ENCODE measurements around the gene SYT9. TPM values are rescaled to one million over a fixed set of nuclear protein-coding genes. Genes with fewer than 3 reads are reported as not detected.

Gene SYT9
- total and polyA plus RNA-seq, 12 donors, result 0.01 to 0.66 (median 0.32) TPM; not detected in 3

DNA sequence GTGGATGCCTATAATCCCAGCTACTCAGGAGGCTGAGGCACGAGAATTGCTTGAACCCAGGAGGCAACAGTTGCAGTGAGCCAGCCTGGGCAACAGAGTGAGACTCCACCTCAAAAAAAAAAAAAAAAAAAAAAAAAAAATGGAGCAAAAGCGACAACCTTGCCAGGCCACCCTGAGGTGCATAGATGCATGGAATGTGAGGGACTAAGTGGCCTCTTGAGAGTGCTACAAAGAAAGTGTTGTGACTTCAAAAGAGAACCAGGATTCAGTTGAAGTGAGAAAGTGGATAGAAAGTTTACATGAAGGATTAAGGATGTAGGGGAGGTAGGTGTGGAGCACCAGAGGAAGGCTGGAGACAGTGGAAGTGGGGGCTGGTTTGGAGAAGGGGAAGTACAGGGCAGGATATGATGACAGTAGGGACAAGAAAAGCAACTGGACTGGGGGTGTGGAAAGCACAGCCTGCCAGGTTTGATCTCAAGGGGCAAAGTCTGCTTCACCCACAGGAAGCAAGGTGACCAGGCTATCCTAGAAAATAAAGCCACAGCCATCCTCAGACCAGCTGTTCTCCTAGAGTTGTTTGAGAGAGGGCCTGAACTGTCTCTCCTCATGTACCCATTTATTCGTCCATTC, 197.6 kb downstream of the SYT9 start:
- WGBS, 2 donors, result 83 to 87% methylated on average over 3 of the region's 3 CpGs
- intact Hi-C loops (cut with DNase I), result loop anchor here in 3 of 10 donors (10.0 kb wide), 3 partner anchors 95 to 305 kb away; no protein-coding TSS in a partner anchor

DNA sequence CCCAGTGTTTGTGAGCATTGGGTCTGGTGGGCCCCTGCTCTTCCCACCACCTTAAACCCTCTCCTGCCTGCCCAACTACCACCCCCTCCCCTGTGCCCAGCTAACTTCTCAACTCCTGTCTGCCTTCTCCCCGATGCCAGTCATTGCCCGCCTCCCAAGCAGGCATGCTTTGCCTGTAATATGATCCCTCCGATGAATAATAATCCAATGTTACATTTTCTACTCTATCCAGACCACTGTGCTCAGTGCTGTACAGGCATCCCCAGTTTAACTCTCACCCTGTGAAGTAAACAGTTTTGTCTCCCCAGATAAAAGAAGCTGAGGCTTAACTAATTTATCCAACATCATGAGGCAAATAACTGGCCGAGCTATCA, 198.1 kb downstream of the SYT9 start:
- Histone ChIP-seq H3K27me3 (no peaks in the 10 kb centered on the region), H3K4me3 (no peak overlapping the region), H3K4me1 (peaks cover 0 to 11% (median 0%) of the 10 kb centered on the region in 9 donors), H3K9me3 (no peaks in the 10 kb centered on the region), H3K27ac (no peak overlapping the region), H3K36me3 (no peaks in the 10 kb centered on the region)
- ATAC-seq (no peak), DNase-seq (no peak)
- TF ChIP-seq, protein P1, sequence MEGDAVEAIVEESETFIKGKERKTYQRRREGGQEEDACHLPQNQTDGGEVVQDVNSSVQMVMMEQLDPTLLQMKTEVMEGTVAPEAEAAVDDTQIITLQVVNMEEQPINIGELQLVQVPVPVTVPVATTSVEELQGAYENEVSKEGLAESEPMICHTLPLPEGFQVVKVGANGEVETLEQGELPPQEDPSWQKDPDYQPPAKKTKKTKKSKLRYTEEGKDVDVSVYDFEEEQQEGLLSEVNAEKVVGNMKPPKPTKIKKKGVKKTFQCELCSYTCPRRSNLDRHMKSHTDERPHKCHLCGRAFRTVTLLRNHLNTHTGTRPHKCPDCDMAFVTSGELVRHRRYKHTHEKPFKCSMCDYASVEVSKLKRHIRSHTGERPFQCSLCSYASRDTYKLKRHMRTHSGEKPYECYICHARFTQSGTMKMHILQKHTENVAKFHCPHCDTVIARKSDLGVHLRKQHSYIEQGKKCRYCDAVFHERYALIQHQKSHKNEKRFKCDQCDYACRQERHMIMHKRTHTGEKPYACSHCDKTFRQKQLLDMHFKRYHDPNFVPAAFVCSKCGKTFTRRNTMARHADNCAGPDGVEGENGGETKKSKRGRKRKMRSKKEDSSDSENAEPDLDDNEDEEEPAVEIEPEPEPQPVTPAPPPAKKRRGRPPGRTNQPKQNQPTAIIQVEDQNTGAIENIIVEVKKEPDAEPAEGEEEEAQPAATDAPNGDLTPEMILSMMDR (IDR thresholded peaks at IDR 0.05), result no peak
- WGBS, 2 donors, result 65 to 91% methylated on average over 4 of the region's 4 CpGs
- intact Hi-C loops (cut with DNase I), result loop anchor here in 3 of 10 donors (10.0 kb wide), 3 partner anchors 95 to 305 kb away; no protein-coding TSS in a partner anchor

More for the DNA sequence above, 197.6 kb downstream of the SYT9 start:
- no peaks in the 10 kb centered on the region for H3K27me3 ChIP-seq
- peaks cover 0 to 16% (median 0%) of the 10 kb centered on the region in 9 donors for H3K4me1 ChIP-seq
- DNase-seq, result no peak
- TF ChIP-seq, protein P1 (IDR thresholded peaks at IDR 0.05), result no peak
- H3K9me3 ChIP-seq, result no peaks in the 10 kb centered on the region
- no peak overlapping the region for H3K27ac ChIP-seq
- H3K4me3 ChIP-seq, result no peak overlapping the region
- ATAC-seq, result peak in 2 of 8 donors; percentile 43 to 55
- H3K36me3 ChIP-seq, result no peaks in the 10 kb centered on the region

- intact Hi-C loops (cut with DNase I), result no loop called here
- ATAC-seq, result no peak
These were observed 199.1 kb downstream of the SYT9 start for GRCh38 chr11:7450836-7451235.

DNA sequence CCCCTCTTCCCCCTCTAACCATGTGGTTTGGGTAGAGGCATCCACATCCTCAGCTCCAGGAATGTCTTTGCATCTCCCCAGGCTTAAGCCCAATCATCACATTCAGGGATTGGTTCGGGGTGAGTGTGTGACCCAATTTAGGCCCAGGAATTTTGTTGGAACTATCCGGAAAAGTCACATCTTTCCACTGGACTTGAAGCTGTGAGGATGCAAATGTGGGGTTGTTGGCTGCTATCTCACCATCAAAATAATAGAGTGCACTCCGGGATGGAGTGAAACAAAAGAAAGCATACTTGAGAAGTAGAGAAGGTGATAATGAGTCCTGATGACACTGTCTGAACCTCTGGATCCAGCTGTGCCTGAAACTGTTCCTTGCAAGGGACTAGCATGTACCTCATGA, 199.8 kb downstream of the SYT9 start:
- DNase-seq, result no peak
- TF ChIP-seq, protein P1 (IDR thresholded peaks at IDR 0.05), result no peak
- no peak overlapping the region for H3K4me3 ChIP-seq
- WGBS, 2 donors, result 77 to 78% methylated on average over 3 of the region's 3 CpGs
- intact Hi-C loops (cut with DNase I), result no loop called here
- H3K9me3 ChIP-seq, result no peaks in the 10 kb centered on the region
- H3K27me3 ChIP-seq, result no peaks in the 10 kb centered on the region
- ATAC-seq, result no peak
- H3K36me3 ChIP-seq, result no peaks in the 10 kb centered on the region
- H3K27ac ChIP-seq, result no peak overlapping the region
- H3K4me1 ChIP-seq, result peaks cover 0 to 6% (median 0%) of the 10 kb centered on the region in 9 donors

More at GRCh38 chr11:7450836-7451235, 199.1 kb downstream of the SYT9 start:
- Histone ChIP-seq H3K27ac (no peak overlapping the region), H3K4me3 (no peak overlapping the region), H3K9me3 (no peaks in the 10 kb centered on the region), H3K36me3 (no peaks in the 10 kb centered on the region), H3K4me1 (peaks cover 0 to 6% (median 0%) of the 10 kb centered on the region in 9 donors), H3K27me3 (no peaks in the 10 kb centered on the region)
- WGBS, 2 donors, result 72 to 73% methylated on average over 3 of the region's 3 CpGs
- DNase-seq, result no peak
- TF ChIP-seq, protein P1 (IDR thresholded peaks at IDR 0.05), result no peak
